Ovary (tissue), 9 donors: ENCODE results near the gene PTPN14. TPM values are rescaled to one million over a fixed set of nuclear protein-coding genes. Genes with fewer than 3 reads are reported as not detected.

ENCODE experiments used
- DNase-seq, 5 donors: peaks; one replicate each; pipeline ENCODE4 v3.0.0-alpha.2; 2019 to 2020
- H3K27ac ChIP-seq, 2 donors: fragments of 200-600 bp; one replicate each; pipeline versions ENCODE4 v1.5.1 to v1.8.0; 2019 to 2022
- H3K27me3 ChIP-seq: fragments of 200-600 bp; one replicate; pipeline ENCODE4 v1.8.0; 2022
- H3K36me3 ChIP-seq: fragments of 200-600 bp; sonication (generic); one replicate; pipeline ENCODE4 v1.5.1; 2019
- H3K4me1 ChIP-seq: one replicate; pipeline ENCODE4 v1.8.1; 2013; ENCODE audit warnings: mild to moderate bottlenecking, moderate library complexity; ENCODE audit not compliant: insufficient read depth
- H3K4me3 ChIP-seq: fragments of 200-600 bp; sonication (generic); one replicate; pipeline ENCODE4 v1.5.1; 2017
- H3K9me3 ChIP-seq, 2 donors: fragments of 200-600 bp in 1 of 2; sonication (generic) in 1 of 2; one replicate each; pipeline versions ENCODE4 v1.5.1 to v1.8.1; 2013 to 2019; ENCODE audit warnings: mild to moderate bottlenecking in 1 of 2, moderate library complexity in 1 of 2
- EP300 ChIP-seq: sonication (generic); formaldehyde crosslinking; IDR thresholded peaks from one replicate; pipeline ENCODE4 v1.6.1; 2017; ENCODE audit warnings: antibody characterized with exemption
- POLR2A ChIP-seq: fragments of 450-650 bp; IDR thresholded peaks from one replicate; pipeline ENCODE4 v1.6.1; 2017; ENCODE audit warnings: antibody characterized with exemption, mild to moderate bottlenecking, moderate library complexity
- WGBS, 3 donors: extraction: QIAGEN DNeasy Blood & Tissue Kit in 1 of 3; methylation state at CpG; one replicate each; pipeline versions ENCODE4 v1.1.5 to v1.1.7; 2013 to 2017; 5-methylcytosine and 5-hydroxymethylcytosine counted together
- intact Hi-C, 4 donors: fragments of 100-400 bp; cut with DNase I; formaldehyde crosslinking; loops; one replicate each; pipeline versions ENCODE4 v1.11.0 to v1.15.1; 2022 to 2023
- polyA plus RNA-seq, 2 donors: library from polyadenylated mRNA; stranded (reverse); fragments of 200-250 nt in 1 of 2; fragments of 350-450 nt in 1 of 2; fragmentation: Illumina TruSeq in 1 of 2; extraction: RNeasy Lipid Tissue Mini Kit (QIAGEN cat#74804) in 1 of 2; gene quantifications; one replicate each; pipeline ENCODE4 v1.2.3, GENCODE V29; 2013 to 2014
- total RNA-seq, 7 donors: library from RNA; depleted of rRNA in 2 of 7; stranded (reverse); fragments of >200 nt in 2 of 7; fragmentation: NEBNext Ultra II Directional in 3 of 7; extraction: Animal tissue kit (Norgen Biotek cat#: 25700) in 3 of 7; gene quantifications; one replicate each; pipeline versions ENCODE4 v1.1.0 to v1.2.4, GENCODE V29; 2016 to 2023
- TF ChIP-seq, protein P1 (sequence below), 3 donors: fragments of 450-650 bp in 2 of 3; fragments of 200-600 bp in 1 of 3; IDR thresholded peaks; one replicate each; pipeline versions ENCODE4 v1.5.1 to v1.8.0; 2016 to 2022; ENCODE audit warnings: antibody characterized with exemption in 3 of 3, mild to moderate bottlenecking in 1 of 3
- donor health status: DM: no; HTN: no; CAD: no; lungs with moderate emphysema.
- donor health status: DM: no; HTN: no; CAD: no.
- donor health status: Bipolar disorder and iron deficiency.
- donor health status: DM: yes; HTN: yes; CAD: no.
- donor health status: DM: no; HTN: no; CAD: no.
- donor health status: DM: yes; HTN: yes; CAD: no.

Gene PTPN14
- total and polyA plus RNA-seq, 9 donors: 7.6 to 68.9 (median 41.1) TPM

DNA sequence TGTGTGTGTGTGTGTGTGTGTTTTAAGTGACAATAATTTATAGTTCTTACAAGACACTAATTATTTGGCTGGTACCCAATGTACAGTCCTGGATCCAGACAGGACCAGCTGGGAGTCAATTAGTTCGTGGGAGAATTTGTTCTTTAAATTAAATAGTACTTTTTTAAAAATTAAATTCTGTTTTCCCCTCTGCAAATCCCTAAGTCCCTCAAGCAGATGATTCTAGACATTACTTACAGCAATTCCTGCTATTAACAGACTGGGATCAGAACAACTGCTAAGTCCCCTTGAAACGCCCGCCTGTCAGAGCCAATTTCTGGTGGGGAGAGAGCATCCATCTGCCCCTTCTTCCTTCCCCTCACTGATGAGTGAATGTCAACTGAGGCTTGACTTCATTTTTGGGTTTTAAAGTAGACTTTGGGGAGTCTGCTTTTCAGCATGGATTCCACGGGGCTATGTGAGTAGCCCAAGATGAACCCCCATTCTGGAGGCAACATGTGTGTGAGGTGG lies 186.6 kb downstream of the PTPN14 start:
- H3K27ac ChIP-seq: no peak overlapping the region
- whole genome bisulfite sequencing, 3 donors: 82 to 91% (median 88%) methylated on average over 4 of the region's 4 CpGs
- H3K4me1 ChIP-seq: no peaks in the 10 kb centered on the region
- intact Hi-C loops: no loop called here
- H3K4me3 ChIP-seq: no peak overlapping the region
- DNase-seq: no peak
- no peaks in the 10 kb centered on the region for H3K27me3 ChIP-seq
- TF ChIP-seq POLR2A (no peak), EP300 (no peak)
- TF ChIP-seq, protein P1, sequence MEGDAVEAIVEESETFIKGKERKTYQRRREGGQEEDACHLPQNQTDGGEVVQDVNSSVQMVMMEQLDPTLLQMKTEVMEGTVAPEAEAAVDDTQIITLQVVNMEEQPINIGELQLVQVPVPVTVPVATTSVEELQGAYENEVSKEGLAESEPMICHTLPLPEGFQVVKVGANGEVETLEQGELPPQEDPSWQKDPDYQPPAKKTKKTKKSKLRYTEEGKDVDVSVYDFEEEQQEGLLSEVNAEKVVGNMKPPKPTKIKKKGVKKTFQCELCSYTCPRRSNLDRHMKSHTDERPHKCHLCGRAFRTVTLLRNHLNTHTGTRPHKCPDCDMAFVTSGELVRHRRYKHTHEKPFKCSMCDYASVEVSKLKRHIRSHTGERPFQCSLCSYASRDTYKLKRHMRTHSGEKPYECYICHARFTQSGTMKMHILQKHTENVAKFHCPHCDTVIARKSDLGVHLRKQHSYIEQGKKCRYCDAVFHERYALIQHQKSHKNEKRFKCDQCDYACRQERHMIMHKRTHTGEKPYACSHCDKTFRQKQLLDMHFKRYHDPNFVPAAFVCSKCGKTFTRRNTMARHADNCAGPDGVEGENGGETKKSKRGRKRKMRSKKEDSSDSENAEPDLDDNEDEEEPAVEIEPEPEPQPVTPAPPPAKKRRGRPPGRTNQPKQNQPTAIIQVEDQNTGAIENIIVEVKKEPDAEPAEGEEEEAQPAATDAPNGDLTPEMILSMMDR (IDR thresholded peaks at IDR 0.05): no peak
- H3K9me3 ChIP-seq: no peaks in the 10 kb centered on the region
- no peaks in the 10 kb centered on the region for H3K36me3 ChIP-seq

GRCh38 chr1:214364386-214364785 lies 187.0 kb downstream of the PTPN14 start:
- Histone ChIP-seq H3K36me3 (no peaks in the 10 kb centered on the region), H3K27ac (no peak overlapping the region)
- no peak for DNase-seq

DNA sequence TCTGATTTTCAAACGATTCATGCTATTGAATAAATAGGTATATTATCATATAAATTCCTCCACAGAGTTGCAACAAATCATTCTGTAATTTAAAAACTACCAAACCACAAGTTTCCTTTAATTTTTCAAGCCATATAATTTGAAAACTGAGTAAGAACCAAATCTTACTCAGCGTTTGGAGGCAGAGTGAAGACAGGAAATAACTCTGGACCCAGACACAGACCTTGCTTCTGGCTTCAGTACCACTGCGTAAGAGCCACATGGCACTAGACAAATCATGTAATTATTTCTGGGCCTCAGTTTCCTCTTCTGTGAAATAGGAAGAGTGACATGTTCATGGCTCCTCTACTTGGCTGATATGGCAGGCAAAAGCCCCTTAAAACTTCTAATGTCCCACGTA lies 188.0 kb downstream of the PTPN14 start:
- H3K4me3 ChIP-seq: no peak overlapping the region
- no peaks in the 10 kb centered on the region for H3K36me3 ChIP-seq
- no peak overlapping the region for H3K27ac ChIP-seq
- no peaks in the 10 kb centered on the region for H3K27me3 ChIP-seq
- no peaks in the 10 kb centered on the region for H3K9me3 ChIP-seq
- DNase-seq: no peak
- no peaks in the 10 kb centered on the region for H3K4me1 ChIP-seq
- 70 to 86% (median 85%) methylated on average over 4 of the region's 4 CpGs for WGBS, 3 donors
- intact Hi-C loops: no loop called here
- TF ChIP-seq EP300: no peak
- TF ChIP-seq POLR2A: no peak
- TF ChIP-seq, protein P1 (IDR thresholded peaks at IDR 0.05): no peak

More at GRCh38 chr1:214364386-214364785, 187.0 kb downstream of the PTPN14 start:
- Histone ChIP-seq H3K27me3 (no peaks in the 10 kb centered on the region), H3K4me3 (no peak overlapping the region), H3K4me1 (no peaks in the 10 kb centered on the region), H3K9me3 (no peaks in the 10 kb centered on the region)
- WGBS, 3 donors: 80 to 93% (median 89%) methylated on average over 12 of the region's 12 CpGs
- intact Hi-C loops: no loop called here
- TF ChIP-seq, protein P1 (IDR thresholded peaks at IDR 0.05): no peak
- TF ChIP-seq POLR2A: no peak
- TF ChIP-seq EP300: no peak

- intact Hi-C loops: no loop called here
- WGBS, 3 donors: 76 to 86% (median 79%) methylated on average over 9 of the region's 9 CpGs
- Histone ChIP-seq H3K36me3 (no peaks in the 10 kb centered on the region), H3K4me1 (no peaks in the 10 kb centered on the region), H3K27me3 (no peaks in the 10 kb centered on the region), H3K27ac (no peak overlapping the region), H3K4me3 (no peak overlapping the region), H3K9me3 (no peaks in the 10 kb centered on the region)
- DNase-seq: no peak
- TF ChIP-seq, protein P1 (IDR thresholded peaks at IDR 0.05): no peak
- no peak for TF ChIP-seq EP300
- TF ChIP-seq POLR2A: no peak
Observed at GRCh38 chr1:214362188-214362882, 189.1 kb downstream of the PTPN14 start.
